Kidney capillary endothelial cell (primary cell): ENCODE data around the gene ZYX.

Source experiments
- DNase-seq: peaks from one replicate; pipeline ENCODE4 v3.0.0-alpha.2; 2018; ENCODE audit warnings: low spot score

Gene ZYX

GRCh38 chr7:143362131-143363015 is 18.8 kb upstream of the ZYX start, which contains the start of gene FAM131B:
Gene FAM131B, minus strand, starts transcription at chr7:143362713. Its CDS starts 110 bp downstream, at chr7:143362603.
- no peak for DNase-seq

- no peak for DNase-seq
Observed at GRCh38 chr7:143363016-143363937, 17.9 kb upstream of the ZYX start.

- no peak for DNase-seq
Observed at GRCh38 chr7:143367972-143368371, 13.2 kb upstream of the ZYX start.

- no peak for DNase-seq
Observed at GRCh38 chr7:143368387-143368786, 12.8 kb upstream of the ZYX start.

GRCh38 chr7:143369678-143370651 is 11.2 kb upstream of the ZYX start:
- DNase-seq = no peak

- peak; percentile 53 for DNase-seq
Observed at GRCh38 chr7:143372070-143372469, 9.1 kb upstream of the ZYX start.

- no peak for DNase-seq
Observed at GRCh38 chr7:143373255-143373794, 7.8 kb upstream of the ZYX start.

GRCh38 chr7:143374561-143374960 is 6.6 kb upstream of the ZYX start:
- no peak for DNase-seq

- peak; percentile 45 for DNase-seq
Observed at GRCh38 chr7:143375298-143376034, 5.7 kb upstream of the ZYX start.

GRCh38 chr7:143376396-143376795 is 4.7 kb upstream of the ZYX start:
- DNase-seq = no peak

- peak; percentile 16 for DNase-seq
Observed at GRCh38 chr7:143379611-143380259, 1.4 kb upstream of the ZYX start.

GRCh38 chr7:143380260-143380645 is 892 bp upstream of the ZYX start:
- DNase-seq = peak; percentile 84

- no peak for DNase-seq
Observed at GRCh38 chr7:143381427-143382125, 431 bp downstream of the ZYX start.

- DNase-seq = no peak
Observed at GRCh38 chr7:143382126-143382790, 1.1 kb downstream of the ZYX start.

GRCh38 chr7:143382791-143383641 is 1.9 kb downstream of the ZYX start:
- DNase-seq = no peak

- DNase-seq = no peak
Observed at GRCh38 chr7:143383642-143383957, 2.5 kb downstream of the ZYX start.

GRCh38 chr7:143384148-143384547 is 3.0 kb downstream of the ZYX start:
- no peak for DNase-seq
